Liver (tissue), 9 donors: ENCODE data around the gene LAG3. TPM values are rescaled to one million over a fixed set of nuclear protein-coding genes. Genes with fewer than 3 reads are reported as not detected.
A peak's percentile ranks its signal among the peaks of the same experiment; 100 is the strongest.

Source experiments
- DNase-seq: peaks from one replicate; pipeline ENCODE4 v3.0.0-alpha.2; 2017; ENCODE audit warnings: low spot score
- H3K27ac ChIP-seq, 2 donors: one replicate each; pipeline ENCODE4 v1.7.0; 2013; ENCODE audit warnings: inconsistent platforms in 2 of 2, low read length in 2 of 2, control low read depth in 1 of 2, low read depth in 1 of 2, mild to moderate bottlenecking in 1 of 2
- H3K27me3 ChIP-seq, 4 donors: one replicate each; pipeline versions ENCODE4 v1.6.1 to v1.7.0; 2013; ENCODE audit warnings: low read length in 3 of 4, inconsistent platforms in 1 of 4, mild to moderate bottlenecking in 1 of 4, moderate library complexity in 1 of 4; ENCODE audit not compliant: control insufficient read depth in 4 of 4, insufficient read depth in 4 of 4
- H3K36me3 ChIP-seq, 4 donors: one replicate each; pipeline versions ENCODE4 v1.6.1 to v1.7.0; 2013; ENCODE audit warnings: low read length in 3 of 4, mild to moderate bottlenecking in 3 of 4, low read depth in 1 of 4, moderate library complexity in 1 of 4; ENCODE audit not compliant: control insufficient read depth in 4 of 4, insufficient read depth in 3 of 4
- H3K4me1 ChIP-seq, 4 donors: one replicate each; pipeline versions ENCODE4 v1.6.1 to v1.7.0; 2013; ENCODE audit warnings: low read length in 3 of 4, mild to moderate bottlenecking in 3 of 4, moderate library complexity in 1 of 4; ENCODE audit not compliant: control insufficient read depth in 4 of 4, insufficient read depth in 4 of 4
- H3K4me3 ChIP-seq, 3 donors: one replicate each; pipeline versions ENCODE4 v1.6.1 to v1.7.0; 2013; ENCODE audit warnings: low read length in 3 of 3, control low read depth in 1 of 3, low read depth in 1 of 3, mild to moderate bottlenecking in 1 of 3
- H3K9ac ChIP-seq, 2 donors: one replicate each; pipeline ENCODE4 v1.7.0; 2013; ENCODE audit warnings: low read length in 2 of 2, mild to moderate bottlenecking in 2 of 2, moderate library complexity in 2 of 2, control low read depth in 1 of 2, low read depth in 1 of 2
- H3K9me3 ChIP-seq, 4 donors: one replicate each; pipeline versions ENCODE4 v1.6.1 to v1.7.0; 2013; ENCODE audit warnings: low read length in 3 of 4; ENCODE audit not compliant: control insufficient read depth in 4 of 4
- EGR1 ChIP-seq, 2 donors: IDR thresholded peaks; 2 replicates each; pipeline ENCODE4 v1.6.1; 2016 to 2018; ENCODE audit warnings: antibody characterized with exemption in 2 of 2, low read depth in 2 of 2
- FOXA1 ChIP-seq: IDR thresholded peaks from 2 replicates; pipeline ENCODE4 v1.6.1; 2016; ENCODE audit warnings: antibody characterized with exemption
- FOXA2 ChIP-seq: IDR thresholded peaks from 2 replicates; pipeline ENCODE4 v1.6.1; 2016; ENCODE audit warnings: antibody characterized with exemption
- GABPA ChIP-seq, 2 donors: IDR thresholded peaks in 1 of 2; conservative IDR thresholded peaks in 1 of 2; 2 replicates each; pipeline ENCODE4 v1.6.1; 2016; ENCODE audit warnings: antibody characterized with exemption in 2 of 2, mild to moderate bottlenecking in 1 of 2, moderate library complexity in 1 of 2
- HNF4A ChIP-seq, 2 donors: conservative IDR thresholded peaks; 2 replicates each; pipeline ENCODE4 v1.6.1; 2016; ENCODE audit warnings: antibody characterized with exemption in 2 of 2, mild to moderate bottlenecking in 2 of 2
- HNF4G ChIP-seq: IDR thresholded peaks from 2 replicates; pipeline ENCODE4 v1.6.1; 2016; ENCODE audit warnings: antibody characterized with exemption
- JUND ChIP-seq, 2 donors: IDR thresholded peaks; 2 replicates each; pipeline ENCODE4 v1.6.1; 2016; ENCODE audit warnings: antibody characterized with exemption in 2 of 2
- MAX ChIP-seq: IDR thresholded peaks from 2 replicates; pipeline ENCODE4 v1.6.1; 2016; ENCODE audit warnings: antibody characterized with exemption
- NR2F2 ChIP-seq: IDR thresholded peaks from 2 replicates; pipeline ENCODE4 v1.6.1; 2016; ENCODE audit warnings: antibody characterized with exemption
- RAD21 ChIP-seq, 2 donors: IDR thresholded peaks; 2 replicates each; pipeline ENCODE4 v1.6.1; 2016; ENCODE audit warnings: antibody characterized with exemption in 2 of 2, mild to moderate bottlenecking in 2 of 2
- REST ChIP-seq: IDR thresholded peaks from 2 replicates; pipeline ENCODE4 v1.6.1; 2016; ENCODE audit warnings: antibody characterized with exemption, mild to moderate bottlenecking
- RXRA ChIP-seq, 2 donors: IDR thresholded peaks; 2 replicates each; pipeline ENCODE4 v1.6.1; 2017 to 2018; ENCODE audit warnings: antibody characterized with exemption in 2 of 2, mild to moderate bottlenecking in 1 of 2
- SP1 ChIP-seq: IDR thresholded peaks from 2 replicates; pipeline ENCODE4 v1.6.1; 2018; ENCODE audit warnings: antibody characterized with exemption, mild to moderate bottlenecking
- TAF1 ChIP-seq: conservative IDR thresholded peaks from 2 replicates; pipeline ENCODE4 v1.6.1; 2016; ENCODE audit warnings: antibody characterized with exemption, mild to moderate bottlenecking
- YY1 ChIP-seq: IDR thresholded peaks from 2 replicates; pipeline ENCODE4 v1.6.1; 2016; ENCODE audit warnings: antibody characterized with exemption, mild to moderate bottlenecking
- WGBS: extraction: QIAGEN DNeasy Blood & Tissue Kit; methylation state at CpG from one replicate; pipeline ENCODE4 v1.1.7; 2013; 5-methylcytosine and 5-hydroxymethylcytosine counted together
- polyA plus RNA-seq, 2 donors: library from polyadenylated mRNA; stranded (reverse) in 1 of 2; unstranded in 1 of 2; fragments of 200-250 nt in 1 of 2; fragments of >200 nt in 1 of 2; fragmentation: Nextera tagmentation in 1 of 2; extraction: Ambion mirVana in 1 of 2; gene quantifications; one replicate each; pipeline versions ENCODE4 v1.2.1 to v1.2.3, GENCODE V29; 2013 to 2015
- total RNA-seq, 2 donors: library from RNA; depleted of rRNA; stranded (reverse); fragments of >200 nt; gene quantifications; one replicate each; pipeline ENCODE4 v1.2.3, GENCODE V29; 2014
- donor health status: healthy.
- donor health status: healthy.
- donor health status: healthy.
- donor health status: healthy.
- donor health status: healthy.

Gene LAG3
- total and polyA plus RNA-seq, 4 donors = 0.14 to 1.2 (median 0.47) TPM

DNA sequence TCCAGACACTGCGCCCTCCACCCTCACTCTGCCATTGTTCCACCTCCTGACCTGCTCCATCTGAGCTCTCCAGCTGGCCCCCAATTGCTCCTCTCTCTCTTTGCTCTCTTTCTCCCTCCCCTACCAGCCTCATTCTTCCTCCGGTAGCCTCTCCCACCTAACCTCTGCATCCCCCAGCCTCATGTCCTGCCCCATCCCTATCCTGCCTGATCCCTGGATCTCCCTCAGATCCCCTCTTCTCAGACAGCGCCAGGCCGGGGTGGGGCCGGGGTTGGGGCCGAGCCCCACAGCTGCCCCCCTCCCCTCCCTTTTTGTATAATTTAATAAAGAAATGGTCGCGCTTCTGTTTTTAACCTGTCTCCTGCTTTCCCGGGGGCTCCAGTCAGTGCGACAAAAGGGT lies 1.7 kb upstream of the LAG3 start:
- 88% methylated on average over 10 of the region's 10 CpGs for WGBS
- TF ChIP-seq REST (no peak), YY1 (no peak), NR2F2 (no peak), JUND (IDR thresholded peaks at IDR 0.05) (no peak), EGR1 (IDR thresholded peaks at IDR 0.05; ENCODE audit: low read depth in 2 of 2) (no peak), FOXA1 (no peak), RXRA (IDR thresholded peaks at IDR 0.05) (no peak), RAD21 (IDR thresholded peaks at IDR 0.05) (no peak), HNF4A (conservative IDR thresholded peaks at IDR 0.05) (no peak)
- peak overlapping the region; percentile 6 to 26 for H3K27ac ChIP-seq
- DNase-seq = no peak
- H3K4me1 ChIP-seq = peaks cover 15 to 68% (median 41%) of the 10 kb centered on the region in 4 donors
- no peaks in the 10 kb centered on the region for H3K27me3 ChIP-seq
- no peaks in the 10 kb centered on the region for H3K9me3 ChIP-seq
- peaks cover 0 to 6% (median 4%) of the 10 kb centered on the region in 4 donors for H3K36me3 ChIP-seq
- no peak overlapping the region for H3K9ac ChIP-seq
- H3K4me3 ChIP-seq = no peak overlapping the region

DNA sequence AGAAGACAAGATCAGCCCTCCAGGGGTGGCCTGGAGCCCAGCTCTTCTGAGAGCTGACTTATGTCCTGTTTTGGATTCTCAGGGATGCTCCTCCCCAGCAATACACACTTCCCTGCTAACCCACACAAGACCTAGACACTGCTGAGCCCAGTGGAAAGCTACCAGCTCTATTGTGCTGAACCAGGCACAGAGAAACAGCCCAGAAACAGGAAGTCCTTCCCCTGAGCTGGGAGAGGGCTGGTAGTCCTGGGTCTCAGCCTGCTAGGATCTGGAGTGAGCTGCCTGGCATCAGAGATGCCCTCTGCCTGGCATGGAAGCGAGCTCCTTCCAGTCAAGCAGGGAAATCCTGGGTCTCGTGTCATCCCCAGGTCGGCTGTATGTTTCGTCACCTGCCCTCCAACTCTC lies 1.2 kb upstream of the LAG3 start:
- no peak for DNase-seq
- 71% methylated on average over 4 of the region's 4 CpGs for WGBS
- Histone ChIP-seq H3K4me3 (no peak overlapping the region), H3K4me1 (peaks cover 14 to 68% (median 43%) of the 10 kb centered on the region in 4 donors), H3K27me3 (no peaks in the 10 kb centered on the region), H3K9ac (no peak overlapping the region), H3K27ac (peak overlapping the region; percentile 6 to 26), H3K9me3 (no peaks in the 10 kb centered on the region), H3K36me3 (peaks cover 0 to 8% (median 4%) of the 10 kb centered on the region in 4 donors)
- TF ChIP-seq TAF1 (no peak), RAD21 (IDR thresholded peaks at IDR 0.05) (no peak), EGR1 (IDR thresholded peaks at IDR 0.05; ENCODE audit: low read depth in 2 of 2) (no peak), SP1 (peak; percentile 30)

GRCh38 chr12:6771509-6772330 lies 600 bp upstream of the LAG3 start:
- no peaks in the 10 kb centered on the region for H3K9me3 ChIP-seq
- TF ChIP-seq HNF4G (no peak), EGR1 (IDR thresholded peaks at IDR 0.05; ENCODE audit: low read depth in 2 of 2) (no peak), NR2F2 (peak; percentile 46), JUND (IDR thresholded peaks at IDR 0.05) (peak in 1 of 2 donors; percentile 32), REST (no peak), MAX (no peak), RAD21 (IDR thresholded peaks at IDR 0.05) (no peak), GABPA (IDR thresholded peaks at IDR 0.05 in 1 of 2, conservative IDR thresholded peaks at IDR 0.05 in 1 of 2) (no peak), FOXA1 (no peak), SP1 (no peak), YY1 (no peak), RXRA (IDR thresholded peaks at IDR 0.05) (no peak), FOXA2 (no peak)
- WGBS = 58% methylated on average over 12 of the region's 12 CpGs
- H3K4me1 ChIP-seq = peaks cover 17 to 75% (median 49%) of the 10 kb centered on the region in 4 donors
- H3K4me3 ChIP-seq = no peak overlapping the region
- no peaks in the 10 kb centered on the region for H3K27me3 ChIP-seq
- DNase-seq = no peak
- H3K36me3 ChIP-seq = peaks cover 0 to 8% (median 4%) of the 10 kb centered on the region in 4 donors
- H3K27ac ChIP-seq = peak overlapping the region; percentile 26 to 38
- no peak overlapping the region for H3K9ac ChIP-seq
